ENCODE data around the gene USF1.

DNA sequence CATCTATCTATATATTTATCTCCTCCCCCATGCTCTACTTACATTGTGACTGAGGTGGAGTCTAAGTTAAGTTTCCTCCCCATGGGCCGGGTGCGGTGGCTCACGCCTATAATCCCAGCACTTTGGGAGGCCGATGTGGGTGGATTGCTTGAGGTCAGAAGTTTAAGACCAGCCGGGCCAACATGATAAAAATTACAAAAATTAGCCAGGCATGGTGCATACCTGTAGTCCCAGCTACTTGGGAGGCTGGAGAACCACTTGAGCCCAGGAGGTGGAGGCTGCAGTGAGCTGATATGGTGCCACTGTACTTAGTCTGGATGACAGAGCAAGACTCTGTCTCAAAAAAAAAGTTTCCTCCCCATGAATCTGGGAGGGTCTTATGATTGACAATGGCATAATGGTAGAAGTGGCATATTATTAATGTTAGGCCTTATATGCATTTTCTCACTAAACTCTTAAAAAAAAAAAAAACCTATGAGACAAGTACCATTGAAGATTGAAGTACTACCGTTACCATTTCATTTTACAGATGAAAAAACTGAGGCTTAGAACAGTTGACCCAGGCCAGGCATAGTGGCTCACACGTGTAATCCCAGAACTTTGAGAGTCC, 36.1 kb downstream of the USF1 start:
- TF ChIP-seq, protein P1, sequence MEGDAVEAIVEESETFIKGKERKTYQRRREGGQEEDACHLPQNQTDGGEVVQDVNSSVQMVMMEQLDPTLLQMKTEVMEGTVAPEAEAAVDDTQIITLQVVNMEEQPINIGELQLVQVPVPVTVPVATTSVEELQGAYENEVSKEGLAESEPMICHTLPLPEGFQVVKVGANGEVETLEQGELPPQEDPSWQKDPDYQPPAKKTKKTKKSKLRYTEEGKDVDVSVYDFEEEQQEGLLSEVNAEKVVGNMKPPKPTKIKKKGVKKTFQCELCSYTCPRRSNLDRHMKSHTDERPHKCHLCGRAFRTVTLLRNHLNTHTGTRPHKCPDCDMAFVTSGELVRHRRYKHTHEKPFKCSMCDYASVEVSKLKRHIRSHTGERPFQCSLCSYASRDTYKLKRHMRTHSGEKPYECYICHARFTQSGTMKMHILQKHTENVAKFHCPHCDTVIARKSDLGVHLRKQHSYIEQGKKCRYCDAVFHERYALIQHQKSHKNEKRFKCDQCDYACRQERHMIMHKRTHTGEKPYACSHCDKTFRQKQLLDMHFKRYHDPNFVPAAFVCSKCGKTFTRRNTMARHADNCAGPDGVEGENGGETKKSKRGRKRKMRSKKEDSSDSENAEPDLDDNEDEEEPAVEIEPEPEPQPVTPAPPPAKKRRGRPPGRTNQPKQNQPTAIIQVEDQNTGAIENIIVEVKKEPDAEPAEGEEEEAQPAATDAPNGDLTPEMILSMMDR (optimal IDR thresholded peaks at IDR 0.05 in 1 of 3, IDR thresholded peaks at IDR 0.05 in 1 of 3, conservative IDR thresholded peaks at IDR 0.05 in 1 of 3; ENCODE audit: extremely low read depth in 1 of 3, insufficient read depth in 2 of 3, low read length in 3 of 3), result no peak
- TF ChIP-seq EZH2 (IDR thresholded peaks at IDR 0.05; ENCODE audit: low read length), result no peak

Data from keratinocyte (primary cell).